GM18526 (cell line): ENCODE data around the gene DNAH3.

Experiments
- POLR2A ChIP-seq: IDR thresholded peaks from 3 replicates; pipeline ENCODE4 v1.6.1; 2011; ENCODE audit not compliant: insufficient read length; ENCODE audit errors: extremely low read depth

DNAH3 gene

DNA sequence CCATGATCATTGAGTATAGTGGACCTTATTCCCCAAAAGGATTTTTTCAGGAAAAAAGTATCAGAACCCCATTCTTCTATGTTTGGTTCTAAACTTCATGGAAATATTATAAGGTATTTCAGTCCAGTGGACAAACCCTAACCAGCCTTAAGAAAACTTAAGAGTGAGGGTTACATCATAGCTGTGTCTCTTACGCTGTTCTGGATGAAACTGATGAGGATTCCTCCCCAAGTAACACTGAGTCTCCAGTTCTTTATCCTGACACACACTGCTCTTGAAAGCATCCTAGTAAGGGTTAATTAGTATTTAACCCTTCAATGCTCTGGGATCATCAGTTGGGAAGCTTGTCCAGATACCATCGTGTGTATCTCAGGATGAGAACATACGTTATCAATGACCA is 245.1 kb downstream of the DNAH3 start:
- TF ChIP-seq POLR2A, result no peak

DNA sequence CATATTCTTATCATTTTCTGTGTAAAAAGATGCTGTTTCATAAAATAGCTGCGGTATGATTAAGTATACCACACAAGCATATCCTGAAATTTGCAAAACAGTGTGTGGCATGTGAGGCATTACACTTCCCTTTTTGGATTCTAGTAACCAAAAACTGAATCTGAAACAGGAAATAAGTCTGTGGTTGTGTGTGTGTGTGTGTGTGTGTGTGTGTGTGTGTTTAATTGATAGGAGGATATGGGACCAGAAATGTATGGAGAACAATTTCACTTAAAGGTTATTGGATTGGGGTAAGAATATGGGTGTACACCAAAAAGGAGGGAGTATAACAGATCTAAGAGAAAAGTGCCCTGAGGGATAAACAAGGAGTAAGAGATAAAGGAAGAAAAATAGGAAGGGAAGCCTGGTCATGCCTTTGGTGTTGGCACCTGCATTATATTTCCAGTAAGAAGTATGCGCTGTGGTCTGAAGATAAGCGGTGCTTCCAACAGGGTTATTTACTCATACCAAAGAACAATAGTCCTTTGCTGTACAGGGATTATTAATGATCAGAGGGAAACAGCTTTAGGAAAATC is 246.1 kb downstream of the DNAH3 start:
- TF ChIP-seq POLR2A, result no peak

DNA sequence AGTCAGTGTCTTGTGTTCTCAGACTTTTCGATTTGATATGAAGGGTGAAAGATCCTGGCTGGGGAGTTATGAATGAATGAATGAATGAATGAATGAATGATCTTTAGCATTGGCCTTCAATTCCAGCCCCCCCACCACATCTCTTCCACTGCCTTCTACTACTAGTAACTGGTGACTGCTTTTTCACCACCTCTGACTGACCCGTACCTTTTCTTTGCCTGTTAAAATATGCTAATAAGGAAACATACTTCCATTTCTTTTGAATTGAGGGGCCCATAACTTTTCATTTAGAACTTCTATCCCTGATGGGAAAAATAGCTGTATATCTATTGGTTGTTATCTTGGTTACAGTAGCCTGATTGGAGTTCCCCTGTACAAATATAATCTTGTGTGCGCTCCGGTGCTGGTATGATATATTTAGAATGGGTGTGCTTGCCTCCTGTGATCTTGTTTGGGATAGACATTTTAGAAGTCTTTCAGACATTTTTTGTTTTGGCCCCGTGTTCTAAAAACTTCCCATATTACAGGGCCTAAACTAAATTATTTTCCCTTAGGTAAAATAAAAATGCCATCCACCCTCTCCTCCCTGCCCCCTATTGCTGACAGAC is 246.6 kb downstream of the DNAH3 start:
- TF ChIP-seq POLR2A, result no peak

DNA sequence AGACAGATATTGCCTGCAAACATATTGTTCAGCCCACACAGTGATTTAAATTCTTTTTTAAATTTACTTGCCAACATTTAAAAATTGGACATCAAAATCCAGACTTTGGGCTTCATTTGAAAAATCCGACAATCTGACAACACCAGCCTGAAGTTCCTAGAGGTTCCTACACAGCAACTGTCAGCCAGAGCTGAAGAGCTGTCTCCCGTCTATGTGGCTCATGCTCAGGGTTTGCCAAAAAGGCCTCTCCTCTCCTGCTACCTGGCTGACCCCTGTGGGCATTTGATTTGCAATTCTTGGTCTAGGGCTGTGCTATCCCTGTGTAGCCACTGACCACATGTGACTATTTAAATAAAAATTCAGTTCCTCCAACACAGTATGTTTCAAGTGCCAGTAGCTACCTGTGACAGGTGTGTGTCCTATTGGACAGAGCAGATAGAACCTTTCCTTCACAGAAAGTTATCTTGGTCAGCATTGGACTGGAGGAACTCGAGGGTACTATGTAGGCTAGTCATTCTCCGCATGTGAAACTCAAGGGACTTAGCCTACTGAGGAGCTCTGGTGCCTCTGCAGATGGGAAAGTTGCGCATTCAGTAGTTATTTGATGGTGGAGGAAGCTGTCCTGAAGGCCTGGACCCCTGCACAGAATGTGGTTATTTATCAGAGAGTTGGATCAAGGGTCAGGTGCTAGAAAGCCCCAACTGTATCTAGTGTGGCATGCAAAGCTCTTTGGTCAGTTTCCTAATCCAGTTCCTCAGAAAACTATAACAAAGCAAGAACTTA is 247.3 kb downstream of the DNAH3 start:
- TF ChIP-seq POLR2A, result no peak

DNA sequence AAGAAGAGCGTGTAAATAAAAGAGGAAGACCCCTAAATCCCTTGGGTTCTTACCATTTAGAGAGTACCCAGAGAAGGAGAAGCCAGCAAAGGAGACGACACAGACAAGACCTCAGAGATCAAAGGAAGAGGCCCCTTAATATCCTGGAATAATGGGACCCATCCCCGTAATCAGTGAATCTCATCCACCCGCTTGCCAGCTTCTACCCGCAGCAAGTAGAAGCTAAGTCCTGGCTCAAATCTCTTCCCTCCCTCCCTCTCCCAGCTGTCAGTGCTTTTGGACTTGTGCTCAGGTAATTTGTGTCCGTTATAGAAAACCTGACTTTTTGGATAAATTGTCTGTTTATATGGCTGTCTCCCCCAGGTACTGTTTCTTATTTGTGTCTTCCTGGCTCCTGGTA is 248.2 kb downstream of the DNAH3 start:
- TF ChIP-seq POLR2A, result no peak

DNA sequence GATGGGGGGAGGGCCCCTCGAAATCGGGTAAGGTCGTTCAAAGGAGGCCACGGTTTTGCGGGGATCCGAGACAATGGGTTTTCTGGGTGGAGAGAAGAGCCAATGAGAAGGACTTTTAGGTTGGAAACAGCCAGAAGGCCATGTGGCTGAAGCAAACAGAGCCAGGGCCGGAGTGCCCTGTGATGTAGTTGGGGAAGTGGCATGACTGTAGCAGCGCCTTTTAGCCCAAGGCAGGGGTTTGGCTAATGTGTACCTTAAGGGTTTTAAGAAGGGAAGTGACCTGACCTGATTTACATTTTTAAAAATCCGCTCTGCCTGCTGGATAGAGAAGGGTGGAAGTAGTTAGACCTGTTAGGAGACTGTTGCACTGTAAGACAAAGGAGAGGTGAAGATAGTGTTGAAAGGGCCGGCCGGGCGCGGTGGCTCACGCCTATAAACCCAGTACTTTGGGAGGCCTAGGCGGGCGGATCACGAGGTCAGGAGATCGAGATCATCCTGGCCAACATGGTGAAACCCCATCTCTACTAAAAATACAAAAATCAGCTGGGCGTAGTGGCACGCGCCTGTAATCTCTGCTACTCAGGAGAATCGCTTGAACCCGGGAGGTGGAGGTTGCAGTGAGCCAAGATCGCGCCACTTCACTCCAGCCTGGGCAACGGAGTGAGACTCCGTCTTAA is 249.1 kb downstream of the DNAH3 start:
- TF ChIP-seq POLR2A, result peak; percentile 63

DNA sequence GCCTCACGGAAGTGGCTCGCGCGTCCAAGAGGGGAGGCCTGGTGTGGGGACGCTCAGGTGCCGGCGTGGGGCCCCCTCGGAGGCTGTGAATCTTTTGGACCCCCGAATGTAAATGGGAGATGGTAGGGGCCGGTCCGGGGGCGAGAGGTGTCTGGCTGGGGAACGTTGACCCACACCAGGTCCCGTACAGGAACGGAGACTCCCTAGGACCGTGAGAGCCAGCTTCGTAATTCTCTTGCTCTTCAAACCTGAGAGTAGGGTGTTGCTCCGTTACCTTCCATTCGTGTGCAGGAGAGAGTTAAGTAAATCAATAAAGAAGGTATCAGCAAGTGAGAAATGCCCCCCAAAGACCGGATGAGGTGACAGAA is 249.6 kb downstream of the DNAH3 start:
- TF ChIP-seq POLR2A, result no peak

GRCh38 chr16:20900299-20901067 is 250.2 kb downstream of the DNAH3 start, which contains the start of the genes DCUN1D3 and LYRM1:
Gene DCUN1D3 (minus strand): TSS chr16:20900358. CDS start chr16:20862538, 37,820 bp downstream.
Gene LYRM1 (plus strand): TSS chr16:20900771. CDS start chr16:20915556, 14,785 bp downstream.
- TF ChIP-seq POLR2A, result peak; percentile 77

DNA sequence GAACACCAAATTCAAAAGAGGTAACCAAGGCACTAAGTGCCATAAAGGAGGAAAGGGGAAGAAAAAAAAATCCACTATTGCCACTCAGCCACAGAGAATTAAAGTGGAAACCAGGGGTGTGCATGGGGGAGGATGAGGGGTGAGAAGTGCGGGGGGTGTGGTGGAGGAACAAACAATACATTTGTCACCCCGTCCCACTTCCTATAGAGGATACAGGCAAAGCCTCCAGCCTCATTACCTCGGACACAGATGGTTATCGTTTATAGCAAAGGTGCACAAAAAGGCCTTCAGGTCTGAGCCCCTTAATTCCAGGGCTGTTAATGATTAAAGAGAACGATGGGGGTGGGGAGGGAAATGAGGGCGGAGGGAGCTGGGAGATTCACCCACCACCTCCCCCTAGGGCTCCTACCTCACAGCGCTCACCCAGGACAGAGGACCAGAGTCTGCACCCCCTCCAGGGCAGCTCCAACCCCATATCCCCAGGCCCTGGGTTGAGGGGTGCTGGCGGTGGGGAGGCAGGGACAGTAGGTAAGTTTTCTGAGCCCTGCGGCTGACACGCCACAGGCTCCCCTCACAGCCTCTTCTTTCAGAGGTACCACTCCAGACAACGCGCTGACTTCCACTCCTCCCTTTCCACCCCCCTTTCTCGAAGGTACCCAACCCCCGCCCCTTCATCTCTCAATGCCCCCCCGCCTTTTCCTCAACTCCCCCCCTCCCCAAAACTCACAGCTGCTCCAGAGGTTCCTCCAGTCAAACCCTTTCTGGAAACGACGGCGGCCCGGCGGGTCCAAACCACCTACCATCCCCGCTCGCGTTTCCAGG is 251.0 kb downstream of the DNAH3 start:
- TF ChIP-seq POLR2A, result no peak

- TF ChIP-seq POLR2A, result no peak
These were observed 251.6 kb downstream of the DNAH3 start for GRCh38 chr16:20899071-20899470.

DNA sequence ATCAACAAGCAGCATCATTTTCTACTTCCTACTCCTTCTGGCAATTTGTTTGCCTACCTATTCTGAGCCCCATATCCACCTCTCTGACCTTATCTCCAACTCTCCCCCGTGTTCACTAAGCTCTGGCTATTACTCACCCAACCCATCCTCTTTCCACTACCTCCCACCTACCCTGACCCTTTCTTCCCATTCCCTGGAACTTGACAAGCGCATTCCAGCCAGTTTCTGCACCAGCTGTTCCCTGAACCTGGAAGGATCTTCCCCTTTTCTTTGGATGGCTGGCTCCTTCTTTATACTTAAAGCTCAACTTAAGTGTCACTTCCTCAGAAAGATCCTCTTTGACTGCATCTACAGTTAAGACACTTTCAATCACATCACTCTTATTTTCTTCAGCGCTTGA is 252.7 kb downstream of the DNAH3 start:
- TF ChIP-seq POLR2A, result no peak

DNA sequence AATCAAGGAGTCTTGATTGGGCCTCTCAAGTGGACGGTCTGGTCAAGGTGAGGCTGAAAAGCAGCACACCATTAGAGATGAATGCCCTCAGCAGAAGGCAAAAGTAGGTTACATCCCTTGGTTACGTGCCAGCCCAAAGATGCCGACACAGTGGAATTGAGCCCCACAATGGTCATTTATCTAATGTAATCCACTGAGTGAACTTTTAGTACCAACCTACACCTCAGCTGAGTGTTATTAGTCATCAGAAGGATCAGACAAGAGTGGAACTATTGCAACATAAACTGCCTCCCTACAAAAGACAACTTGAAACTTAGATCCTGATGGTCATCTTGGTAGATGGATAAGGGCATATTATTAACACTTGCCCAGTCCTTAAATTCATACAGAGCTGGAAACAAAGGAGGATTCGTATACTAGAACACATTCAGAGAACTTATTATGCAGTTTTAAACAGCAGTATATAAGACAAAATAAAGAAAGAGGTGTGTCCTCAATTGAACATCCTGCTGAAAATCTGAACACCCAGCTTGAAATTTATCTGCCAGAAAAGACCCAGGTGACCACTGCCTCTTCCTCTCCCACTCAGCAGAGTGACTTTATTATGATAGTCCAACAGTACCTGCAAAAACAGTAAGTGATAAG is 253.3 kb downstream of the DNAH3 start:
- no peak for TF ChIP-seq POLR2A

DNA sequence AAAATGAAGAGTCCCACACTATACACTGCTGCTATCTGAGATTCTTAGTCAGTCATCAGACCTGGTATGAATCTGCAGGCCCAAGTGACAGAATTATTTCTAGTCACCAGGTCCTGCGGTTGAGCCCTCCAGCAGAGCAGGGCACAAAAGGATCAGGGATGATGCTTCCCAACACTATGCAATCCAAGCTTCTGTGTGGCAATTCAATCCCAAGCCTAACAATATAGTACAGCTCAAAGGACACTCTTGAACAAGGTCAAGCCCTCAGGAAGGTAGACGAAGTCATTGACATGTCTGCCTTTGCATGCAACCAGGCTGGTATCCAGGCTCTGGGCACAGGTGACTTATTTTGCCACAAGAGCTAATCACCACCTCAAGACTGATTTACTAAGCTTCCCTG is 256.3 kb downstream of the DNAH3 start:
- no peak for TF ChIP-seq POLR2A
